ENCODE data around the gene SNCA. TPM values are rescaled to one million over a fixed set of nuclear protein-coding genes. Genes with fewer than 3 reads are reported as not detected.

The SNCA gene
- total and polyA plus RNA-seq, 2 of the 8 experiments (the other 6 are each of a cell fraction or from before 2014, with no cell fraction given), result 8.5 to 16.8 TPM

- no peak overlapping the region for H2AK5ac ChIP-seq (ENCODE audit: low read depth, low read length)
- no peak overlapping the region for H3K9ac ChIP-seq (replicated peaks in 1 of 4; ENCODE audit: extremely low read depth in 1 of 4, low read depth in 3 of 4, low read length in 3 of 4)
- H2BK120ac ChIP-seq (replicated peaks; ENCODE audit: low read depth, low read length), result no peak overlapping the region
- H3K79me2 ChIP-seq (ENCODE audit: control insufficient read depth in 1 of 2, insufficient read depth in 2 of 2, low read length in 2 of 2), result no peaks in the 10 kb centered on the region
- H3K18ac ChIP-seq (ENCODE audit: extremely low read depth, low read length), result no peak overlapping the region
- ChIA-PET POLR2A (ENCODE audit: partially characterized antibody) (no interaction called here), CTCF (ENCODE audit: partially characterized antibody) (no interaction called here)
- H3K27ac ChIP-seq (ENCODE audit: low read depth, low read length), result no peak overlapping the region
- no peak overlapping the region for H3K4me2 ChIP-seq (ENCODE audit: insufficient read depth in 1 of 2, low read depth in 2 of 2, low read length in 2 of 2)
- no peak overlapping the region for H3K14ac ChIP-seq (ENCODE audit: insufficient read length)
- H4K5ac ChIP-seq (ENCODE audit: insufficient read length, low read depth, low read length), result no peak overlapping the region
- H4K8ac ChIP-seq (ENCODE audit: extremely low read depth, insufficient read depth, low read length), result no peak overlapping the region
- H3K4me1 ChIP-seq (replicated peaks in 1 of 4; ENCODE audit: control insufficient read depth in 3 of 4, insufficient read depth in 4 of 4, low read length in 3 of 4), result peaks cover 0 to 3% (median 1%) of the 10 kb centered on the region in 4 experiments; a peak in 2 of 7 replicates
- H3K4me3 ChIP-seq (ENCODE audit: extremely low read depth in 1 of 4, insufficient read depth in 2 of 4, low read depth in 3 of 4, low read length in 4 of 4), result no peak overlapping the region
- peaks cover 0 to 3% (median 0%) of the 10 kb centered on the region in 4 experiments; a peak in 2 of 8 replicates for H3K36me3 ChIP-seq (ENCODE audit: control insufficient read depth in 2 of 4, insufficient read depth in 4 of 4, low read length in 3 of 4)
- FAIRE-seq, result no peak
- H2BK12ac ChIP-seq (ENCODE audit: low read depth, low read length), result no peak overlapping the region
- no peak overlapping the region for H3K4ac ChIP-seq (replicated peaks; ENCODE audit: insufficient read length, low read depth, low read length)
- no peak overlapping the region for H2BK20ac ChIP-seq (ENCODE audit: low read length)
- H4K91ac ChIP-seq (replicated peaks; ENCODE audit: insufficient read length, low read length), result no peak overlapping the region
- no peak overlapping the region for H3K56ac ChIP-seq (replicated peaks; ENCODE audit: insufficient read length, low read depth, low read length)
- no peaks in the 10 kb centered on the region for H4K20me1 ChIP-seq (replicated peaks in 1 of 2; ENCODE audit: control insufficient read depth in 1 of 2, insufficient read depth in 2 of 2, low read length in 2 of 2)
- H3K23ac ChIP-seq (ENCODE audit: insufficient read length), result no peak overlapping the region
- no peaks in the 10 kb centered on the region for H3K79me1 ChIP-seq (ENCODE audit: low read depth, low read length)
- no peak overlapping the region for H2BK15ac ChIP-seq (ENCODE audit: low read length)
- 100% methylated on average over 1 of the region's 1 CpG; no CpG with 5 or more reads in 1 of the 2 experiments for WGBS, 2 experiments (ENCODE audit: extremely low coverage in 1 of 2, insufficient coverage in 1 of 2, insufficient read length in 1 of 2, insufficient replicate concordance in 2 of 2, low coverage in 1 of 2, low lambda C conversion rate in 2 of 2, missing lambda C conversion rate in 1 of 2)
- no peaks in the 10 kb centered on the region for H3K23me2 ChIP-seq (ENCODE audit: low read depth, low read length)
- no peak overlapping the region for H2BK5ac ChIP-seq (ENCODE audit: low read depth, low read length)
- no peak for DNase-seq (ENCODE audit: low read depth in 1 of 2, low spot score in 2 of 2)
- H2AFZ ChIP-seq (ENCODE audit: low read length), result no peak overlapping the region
- H3K27me3 ChIP-seq (replicated peaks in 1 of 4; ENCODE audit: control insufficient read depth in 3 of 4, extremely low read depth in 1 of 4, insufficient read depth in 3 of 4, low read length in 3 of 4), result no peaks in the 10 kb centered on the region
- no peaks in the 10 kb centered on the region for H3K9me3 ChIP-seq (ENCODE audit: insufficient read depth in 2 of 2, low read depth in 1 of 2, low read length in 1 of 2)
- TF ChIP-seq SP4 (IDR thresholded peaks at IDR 0.05; ENCODE audit: low read length) (no peak), NANOG (IDR thresholded peaks at IDR 0.05; ENCODE audit: insufficient read depth, low read depth, low read length, poor library complexity, severe bottlenecking) (no peak), NRF1 (IDR thresholded peaks at IDR 0.05; ENCODE audit: low read depth, low read length) (no peak), JUND (IDR thresholded peaks at IDR 0.05; ENCODE audit: low read length) (no peak), KDM4A (IDR thresholded peaks at IDR 0.05; ENCODE audit: low read depth, low read length, severe bottlenecking) (no peak), POLR2AphosphoS5 (IDR thresholded peaks at IDR 0.05; ENCODE audit: low read depth, low read length) (no peak), KDM5A (IDR thresholded peaks at IDR 0.05; ENCODE audit: low read length) (no peak), TEAD4 (IDR thresholded peaks at IDR 0.05; ENCODE audit: low read depth, low read length) (no peak), TAF7 (optimal IDR thresholded peaks at IDR 0.05; ENCODE audit: borderline replicate concordance, low read depth, low read length) (no peak), SIRT6 (IDR thresholded peaks at IDR 0.05; ENCODE audit: low read length) (no peak), CBX5 (IDR thresholded peaks at IDR 0.05; ENCODE audit: low read depth, low read length) (no peak), RBBP5 (IDR thresholded peaks at IDR 0.05; ENCODE audit: borderline replicate concordance, low read depth, low read length) (no peak), EGR1 (IDR thresholded peaks at IDR 0.05; ENCODE audit: borderline replicate concordance, low read depth, low read length) (no peak), SUZ12 (IDR thresholded peaks at IDR 0.05; ENCODE audit: low read length) (no peak)
- TF ChIP-seq, protein P1, sequence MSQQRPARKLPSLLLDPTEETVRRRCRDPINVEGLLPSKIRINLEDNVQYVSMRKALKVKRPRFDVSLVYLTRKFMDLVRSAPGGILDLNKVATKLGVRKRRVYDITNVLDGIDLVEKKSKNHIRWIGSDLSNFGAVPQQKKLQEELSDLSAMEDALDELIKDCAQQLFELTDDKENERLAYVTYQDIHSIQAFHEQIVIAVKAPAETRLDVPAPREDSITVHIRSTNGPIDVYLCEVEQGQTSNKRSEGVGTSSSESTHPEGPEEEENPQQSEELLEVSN (IDR thresholded peaks at IDR 0.05), result no peak
These were observed 15.3 kb downstream of the SNCA start for GRCh38 chr4:89821612-89822011.
